Measurements from ENCODE around the gene ACER2.

DNA sequence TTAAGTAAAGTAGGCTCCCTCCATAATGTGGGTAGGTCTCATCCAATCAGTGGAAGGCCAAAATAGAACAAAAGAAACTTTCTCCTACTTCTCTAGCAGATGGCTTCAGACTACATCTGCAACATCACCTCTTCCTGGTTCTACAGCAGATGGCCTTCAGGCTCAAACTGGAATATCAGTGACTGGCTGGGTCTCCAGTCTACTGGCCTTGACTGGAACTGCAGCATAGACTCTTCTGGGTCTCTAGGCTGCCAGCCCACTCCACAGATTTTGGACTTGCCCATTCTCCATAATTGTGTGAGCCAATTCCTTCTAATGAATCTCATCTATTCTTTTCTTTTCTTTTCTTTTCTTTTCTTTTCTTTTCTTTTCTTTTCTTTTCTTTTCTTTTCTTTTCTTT, 64.8 kb downstream of the ACER2 start:
- TF ChIP-seq, protein P1, sequence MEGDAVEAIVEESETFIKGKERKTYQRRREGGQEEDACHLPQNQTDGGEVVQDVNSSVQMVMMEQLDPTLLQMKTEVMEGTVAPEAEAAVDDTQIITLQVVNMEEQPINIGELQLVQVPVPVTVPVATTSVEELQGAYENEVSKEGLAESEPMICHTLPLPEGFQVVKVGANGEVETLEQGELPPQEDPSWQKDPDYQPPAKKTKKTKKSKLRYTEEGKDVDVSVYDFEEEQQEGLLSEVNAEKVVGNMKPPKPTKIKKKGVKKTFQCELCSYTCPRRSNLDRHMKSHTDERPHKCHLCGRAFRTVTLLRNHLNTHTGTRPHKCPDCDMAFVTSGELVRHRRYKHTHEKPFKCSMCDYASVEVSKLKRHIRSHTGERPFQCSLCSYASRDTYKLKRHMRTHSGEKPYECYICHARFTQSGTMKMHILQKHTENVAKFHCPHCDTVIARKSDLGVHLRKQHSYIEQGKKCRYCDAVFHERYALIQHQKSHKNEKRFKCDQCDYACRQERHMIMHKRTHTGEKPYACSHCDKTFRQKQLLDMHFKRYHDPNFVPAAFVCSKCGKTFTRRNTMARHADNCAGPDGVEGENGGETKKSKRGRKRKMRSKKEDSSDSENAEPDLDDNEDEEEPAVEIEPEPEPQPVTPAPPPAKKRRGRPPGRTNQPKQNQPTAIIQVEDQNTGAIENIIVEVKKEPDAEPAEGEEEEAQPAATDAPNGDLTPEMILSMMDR (IDR thresholded peaks at IDR 0.05; ENCODE audit: insufficient read depth, low read depth, low read length): no peak
- no peak for TF ChIP-seq EZH2 (IDR thresholded peaks at IDR 0.05; ENCODE audit: insufficient read depth, low read length)

Measured in astrocyte (in vitro differentiated cells and primary cell).